ENCODE results near the gene TMOD3.

- TF ChIP-seq CTCF (IDR thresholded peaks at IDR 0.05) (no peak), EZH2phosphoT487 (IDR thresholded peaks at IDR 0.05) (no peak)
Observed at GRCh38 chr15:51793521-51794305, 35.7 kb upstream of the TMOD3 start.

Measured in neural progenitor cell (in vitro differentiated cells).